DOHH2 (cell line): ENCODE measurements around the gene DIPK2B.

Experiments used
- H3F3A ChIP-seq: fragments of 200-600 bp; sonication (generic), shearing (Covaris generic); 2 replicates; pipeline ENCODE4 v1.6.0; 2016; ENCODE audit warnings: antibody characterized with exemption, mild to moderate bottlenecking; ENCODE audit not compliant: control insufficient read depth, insufficient read depth
- H3K27ac ChIP-seq: fragments of 200-600 bp; sonication (generic); 2 replicates; pipeline ENCODE4 v1.5.1; 2014; ENCODE audit warnings: low read depth, mild to moderate bottlenecking, low read length, moderate library complexity
- H3K27me3 ChIP-seq: fragments of 200-600 bp; sonication (generic); 2 replicates; pipeline ENCODE4 v1.6.1; 2014; ENCODE audit warnings: mild to moderate bottlenecking, low read length, mixed read lengths; ENCODE audit not compliant: control insufficient read depth
- H3K36me3 ChIP-seq: fragments of 200-600 bp; sonication (generic); 2 replicates; pipeline ENCODE4 v1.6.1; 2014; ENCODE audit warnings: mild to moderate bottlenecking, low read length, moderate library complexity, mixed read lengths; ENCODE audit not compliant: control insufficient read depth
- H3K4me1 ChIP-seq: fragments of 200-600 bp; sonication (generic); 2 replicates; pipeline ENCODE4 v1.6.1; 2014; ENCODE audit warnings: mild to moderate bottlenecking, low read length, mixed read lengths; ENCODE audit not compliant: control insufficient read depth
- H3K4me2 ChIP-seq: fragments of 200-600 bp; sonication (generic); 2 replicates; pipeline ENCODE4 v1.6.0; 2014; ENCODE audit warnings: mild to moderate bottlenecking, low read length, moderate library complexity
- H3K4me3 ChIP-seq: fragments of 200-600 bp; sonication (generic); 2 replicates; pipeline ENCODE4 v1.5.1; 2014; ENCODE audit warnings: mild to moderate bottlenecking, low read length, mixed read lengths
- H3K79me2 ChIP-seq: fragments of 200-600 bp; sonication (generic); 2 replicates; pipeline ENCODE4 v1.6.1; 2014; ENCODE audit warnings: mild to moderate bottlenecking, low read length, mixed read lengths; ENCODE audit not compliant: control insufficient read depth
- H3K9me2 ChIP-seq: fragments of 200-600 bp; sonication (generic); replicated peaks from 2 replicates; pipeline ENCODE4 v1.6.1; 2014; ENCODE audit warnings: mild to moderate bottlenecking, low read length, mixed read lengths; ENCODE audit not compliant: control insufficient read depth
- H3K9me3 ChIP-seq: fragments of 200-600 bp; sonication (generic); 2 replicates; pipeline ENCODE4 v1.6.1; 2014; ENCODE audit warnings: antibody characterized with exemption, low read length, mixed read lengths; ENCODE audit not compliant: control insufficient read depth, insufficient read depth
- H4K20me1 ChIP-seq: fragments of 200-600 bp; sonication (generic); 2 replicates; pipeline ENCODE4 v1.6.0; 2014; ENCODE audit warnings: low read depth, mild to moderate bottlenecking, antibody characterized with exemption, low read length, moderate library complexity; ENCODE audit not compliant: control insufficient read depth, insufficient read depth
- CTCF ChIP-seq: fragments of 200-600 bp; sonication (generic); IDR thresholded peaks from one replicate; pipeline ENCODE4 v1.5.1; 2014; ENCODE audit warnings: antibody characterized with exemption, mild to moderate bottlenecking, low read depth, low read length; ENCODE audit not compliant: poor library complexity, severe bottlenecking
- EZH2phosphoT487 ChIP-seq: fragments of 200-600 bp; sonication (generic); IDR thresholded peaks from 2 replicates; pipeline ENCODE4 v1.6.1; 2017; ENCODE audit warnings: borderline replicate concordance, mild to moderate bottlenecking, antibody characterized with exemption, low read length, moderate library complexity, mixed read lengths

DIPK2B gene

GRCh38 chrX:45200741-45201234 is at the start of gene DIPK2B:
TSS of gene DIPK2B (minus strand) at chrX:45200876. CDS start at chrX:45200826, 50 bp downstream.
- no peaks in the 10 kb centered on the region for H3K9me2 ChIP-seq
- H3K27me3 ChIP-seq = no peaks in the 10 kb centered on the region
- H3K27ac ChIP-seq = no peak within 1 kb of the TSS
- no peak within 1 kb of the TSS for H3K4me3 ChIP-seq
- no peak within 1 kb of the TSS for H3K4me2 ChIP-seq
- H3F3A ChIP-seq = no peaks in the 10 kb centered on the region
- no peaks in the 10 kb centered on the region for H3K4me1 ChIP-seq
- H3K36me3 ChIP-seq = no peaks in the 10 kb centered on the region
- H4K20me1 ChIP-seq = no peaks in the 10 kb centered on the region
- H3K79me2 ChIP-seq = no peaks in the 10 kb centered on the region
- TF ChIP-seq CTCF = no peak
- TF ChIP-seq EZH2phosphoT487 = no peak
- no peaks in the 10 kb centered on the region for H3K9me3 ChIP-seq

- Histone ChIP-seq H3K9me3 (no peaks in the 10 kb centered on the region), H3K4me2 (no peak overlapping the region), H4K20me1 (no peaks in the 10 kb centered on the region), H3K36me3 (no peaks in the 10 kb centered on the region), H3K4me3 (no peak overlapping the region), H3K27ac (no peak overlapping the region), H3K27me3 (no peaks in the 10 kb centered on the region), H3K4me1 (no peaks in the 10 kb centered on the region), H3F3A (no peaks in the 10 kb centered on the region), H3K79me2 (no peaks in the 10 kb centered on the region), H3K9me2 (no peaks in the 10 kb centered on the region)
- TF ChIP-seq CTCF = no peak
- TF ChIP-seq EZH2phosphoT487 = no peak
These were observed 39.6 kb upstream of the DIPK2B start for GRCh38 chrX:45240301-45240700.

- Histone ChIP-seq H3K27ac (no peak overlapping the region), H3K79me2 (no peaks in the 10 kb centered on the region), H3K9me2 (no peaks in the 10 kb centered on the region), H3K27me3 (no peaks in the 10 kb centered on the region), H3F3A (no peaks in the 10 kb centered on the region), H4K20me1 (no peaks in the 10 kb centered on the region), H3K4me2 (no peak overlapping the region), H3K4me3 (no peak overlapping the region), H3K9me3 (no peaks in the 10 kb centered on the region), H3K36me3 (no peaks in the 10 kb centered on the region), H3K4me1 (no peaks in the 10 kb centered on the region)
- TF ChIP-seq CTCF (no peak), EZH2phosphoT487 (no peak)
These were observed 37.8 kb upstream of the DIPK2B start for GRCh38 chrX:45238489-45238888.

GRCh38 chrX:45233531-45233930 is 32.9 kb upstream of the DIPK2B start:
- H3K27ac ChIP-seq = no peak overlapping the region
- no peaks in the 10 kb centered on the region for H3K9me2 ChIP-seq
- peaks cover 12% of the 10 kb centered on the region for H3K4me1 ChIP-seq
- no peaks in the 10 kb centered on the region for H3K9me3 ChIP-seq
- no peak overlapping the region for H3K4me3 ChIP-seq
- no peaks in the 10 kb centered on the region for H3K27me3 ChIP-seq
- TF ChIP-seq CTCF = no peak
- no peak for TF ChIP-seq EZH2phosphoT487
- no peaks in the 10 kb centered on the region for H4K20me1 ChIP-seq
- H3K36me3 ChIP-seq = no peaks in the 10 kb centered on the region
- no peaks in the 10 kb centered on the region for H3K79me2 ChIP-seq
- no peak overlapping the region for H3K4me2 ChIP-seq
- no peaks in the 10 kb centered on the region for H3F3A ChIP-seq
